Peyer's patch (tissue), 4 donors: ENCODE data around the gene SH2B3.
A peak's percentile ranks its signal among the peaks of the same experiment; 100 is the strongest.

ENCODE experiments used
- CTCF ChIP-seq, 6 experiments: fragments of 450-650 bp in 4 of 6; fragments of 200-600 bp in 2 of 6; sonication (generic) in 1 of 6; IDR thresholded peaks; one replicate each; pipeline ENCODE4 v1.5.1; 2017 to 2019; ENCODE audit warnings: antibody characterized with exemption in 6 of 6, mild to moderate bottlenecking in 3 of 6, moderate library complexity in 1 of 6
- POLR2A ChIP-seq, 2 donors: fragments of 450-650 bp; IDR thresholded peaks; one replicate each; pipeline ENCODE4 v1.5.1; 2017; ENCODE audit warnings: antibody characterized with exemption in 2 of 2, mild to moderate bottlenecking in 2 of 2, moderate library complexity in 2 of 2

DNA sequence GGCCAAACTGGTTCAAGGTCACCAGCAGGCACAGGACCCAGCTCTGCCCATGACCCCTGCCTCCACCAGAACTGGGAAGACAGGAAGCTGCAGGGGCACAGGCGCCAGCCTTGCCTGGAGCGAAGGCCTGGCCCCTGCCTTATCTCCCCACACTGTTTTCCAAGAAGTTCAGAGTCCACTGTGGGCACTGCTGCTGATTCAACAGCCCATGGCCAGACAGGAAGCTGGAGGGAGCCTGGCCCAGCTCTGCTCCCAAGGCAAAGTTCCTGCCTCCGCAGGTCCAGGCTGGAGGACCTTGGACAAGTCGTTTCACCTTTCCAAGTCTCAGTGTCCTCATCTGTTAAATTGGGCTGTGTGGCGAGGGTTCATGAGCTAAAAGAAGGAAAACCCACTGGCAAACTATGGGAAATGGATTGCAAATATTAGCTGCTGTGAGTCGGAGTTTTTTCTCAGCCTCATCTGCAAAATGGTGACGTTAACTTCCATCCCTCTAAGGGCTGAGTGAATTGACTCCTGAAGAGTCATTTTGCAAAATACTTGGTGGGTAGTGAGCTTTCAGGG, 38.0 kb upstream of the SH2B3 start:
- TF ChIP-seq CTCF (IDR thresholded peaks at IDR 0.05) (no peak), POLR2A (IDR thresholded peaks at IDR 0.05) (peak in 1 of 2 donors; percentile 29)
